ENCODE measurements around the gene CTXN1.

GRCh38 chr19:7965921-7966665, 40.2 kb upstream of the CTXN1 start:
- TF ChIP-seq, protein P1, sequence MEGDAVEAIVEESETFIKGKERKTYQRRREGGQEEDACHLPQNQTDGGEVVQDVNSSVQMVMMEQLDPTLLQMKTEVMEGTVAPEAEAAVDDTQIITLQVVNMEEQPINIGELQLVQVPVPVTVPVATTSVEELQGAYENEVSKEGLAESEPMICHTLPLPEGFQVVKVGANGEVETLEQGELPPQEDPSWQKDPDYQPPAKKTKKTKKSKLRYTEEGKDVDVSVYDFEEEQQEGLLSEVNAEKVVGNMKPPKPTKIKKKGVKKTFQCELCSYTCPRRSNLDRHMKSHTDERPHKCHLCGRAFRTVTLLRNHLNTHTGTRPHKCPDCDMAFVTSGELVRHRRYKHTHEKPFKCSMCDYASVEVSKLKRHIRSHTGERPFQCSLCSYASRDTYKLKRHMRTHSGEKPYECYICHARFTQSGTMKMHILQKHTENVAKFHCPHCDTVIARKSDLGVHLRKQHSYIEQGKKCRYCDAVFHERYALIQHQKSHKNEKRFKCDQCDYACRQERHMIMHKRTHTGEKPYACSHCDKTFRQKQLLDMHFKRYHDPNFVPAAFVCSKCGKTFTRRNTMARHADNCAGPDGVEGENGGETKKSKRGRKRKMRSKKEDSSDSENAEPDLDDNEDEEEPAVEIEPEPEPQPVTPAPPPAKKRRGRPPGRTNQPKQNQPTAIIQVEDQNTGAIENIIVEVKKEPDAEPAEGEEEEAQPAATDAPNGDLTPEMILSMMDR (IDR thresholded peaks at IDR 0.05): no peak
- no peak for TF ChIP-seq POLR2A (IDR thresholded peaks at IDR 0.05)
